Panc1 (cell line): ENCODE results near the gene CLEC18C.
"Not testable (repeated sequence)": the region's sequence is repeated elsewhere in the genome, so short reads cannot be mapped to it uniquely, and the experiment has no call there.

Experiments
- CTCF ChIP-seq: fragments of 450-650 bp; IDR thresholded peaks from 2 replicates; pipeline ENCODE4 v1.5.1; 2017; ENCODE audit warnings: mild to moderate bottlenecking
- POLR2AphosphoS5 ChIP-seq: IDR thresholded peaks from 2 replicates; pipeline ENCODE4 v1.6.1; 2012; ENCODE audit warnings: mild to moderate bottlenecking, low read depth, low read length, moderate library complexity
- REST ChIP-seq, 2 experiments: IDR thresholded peaks; 2 replicates each; pipeline ENCODE4 v1.6.1; 2011 to 2012; ENCODE audit warnings: low read depth in 2 of 2, control low read depth in 1 of 2, low read length in 1 of 2, mild to moderate bottlenecking in 1 of 2, moderate library complexity in 1 of 2; ENCODE audit not compliant: insufficient read depth in 1 of 2

- TF ChIP-seq CTCF; POLR2AphosphoS5; REST (IDR thresholded peaks at IDR 0.05; ENCODE audit: insufficient read depth in 1 of 2, low read depth in 2 of 2, low read length in 1 of 2): not testable (repeated sequence)
Observed at GRCh38 chr16:70128844-70129243, 44.7 kb upstream of the CLEC18C start.
